LNCAP (cell line): ENCODE measurements around the gene NUFIP1.
A peak's percentile ranks its signal among the peaks of the same experiment; 100 is the strongest.

Experiments used
- CTCF ChIP-seq: fragments of 450-650 bp; IDR thresholded peaks from 2 replicates; pipeline ENCODE4 v1.5.1; 2017; ENCODE audit warnings: mild to moderate bottlenecking

Gene NUFIP1

GRCh38 chr13:44976196-44976595, 13.1 kb downstream of the NUFIP1 start:
- no peak for TF ChIP-seq CTCF

DNA sequence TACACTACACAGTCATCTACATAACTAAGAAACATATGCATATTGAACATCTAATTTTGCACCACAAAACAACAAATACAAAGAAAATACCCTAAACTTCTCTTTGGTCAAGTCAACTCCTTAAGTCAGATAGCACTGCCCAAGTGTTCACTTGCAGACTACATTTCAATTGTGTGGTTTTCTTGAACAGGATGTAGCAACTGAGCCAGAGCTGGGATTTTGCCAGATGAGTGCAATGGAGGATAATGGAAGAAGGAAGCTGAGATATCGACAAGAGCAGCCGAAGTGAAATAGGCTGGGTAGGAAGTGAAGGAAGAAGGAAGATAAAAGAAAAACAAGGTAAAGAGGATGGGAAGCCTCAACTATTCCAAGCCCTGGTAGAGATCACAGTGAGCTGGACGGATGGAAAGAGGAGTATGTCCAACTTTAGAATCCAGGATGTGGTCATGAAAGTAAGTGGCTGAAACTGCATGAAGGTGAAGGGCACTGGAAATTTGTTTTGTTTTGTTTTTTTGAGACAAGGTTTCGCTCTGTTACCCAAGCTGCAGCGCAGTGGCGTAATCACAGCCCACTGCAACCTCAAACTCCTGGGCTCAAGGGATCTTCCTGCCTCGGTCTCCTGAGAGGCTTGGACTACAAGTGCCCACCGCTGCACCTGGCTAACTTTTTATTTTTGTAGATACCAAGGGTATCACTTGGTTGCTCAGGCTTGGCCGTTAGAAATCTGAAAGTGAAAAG, 15.0 kb downstream of the NUFIP1 start:
- TF ChIP-seq CTCF: no peak

- peak; percentile 56 for TF ChIP-seq CTCF
These were observed 16.2 kb downstream of the NUFIP1 start for GRCh38 chr13:44972956-44973581.

- no peak for TF ChIP-seq CTCF
These were observed 17.3 kb downstream of the NUFIP1 start for GRCh38 chr13:44971656-44972595.

DNA sequence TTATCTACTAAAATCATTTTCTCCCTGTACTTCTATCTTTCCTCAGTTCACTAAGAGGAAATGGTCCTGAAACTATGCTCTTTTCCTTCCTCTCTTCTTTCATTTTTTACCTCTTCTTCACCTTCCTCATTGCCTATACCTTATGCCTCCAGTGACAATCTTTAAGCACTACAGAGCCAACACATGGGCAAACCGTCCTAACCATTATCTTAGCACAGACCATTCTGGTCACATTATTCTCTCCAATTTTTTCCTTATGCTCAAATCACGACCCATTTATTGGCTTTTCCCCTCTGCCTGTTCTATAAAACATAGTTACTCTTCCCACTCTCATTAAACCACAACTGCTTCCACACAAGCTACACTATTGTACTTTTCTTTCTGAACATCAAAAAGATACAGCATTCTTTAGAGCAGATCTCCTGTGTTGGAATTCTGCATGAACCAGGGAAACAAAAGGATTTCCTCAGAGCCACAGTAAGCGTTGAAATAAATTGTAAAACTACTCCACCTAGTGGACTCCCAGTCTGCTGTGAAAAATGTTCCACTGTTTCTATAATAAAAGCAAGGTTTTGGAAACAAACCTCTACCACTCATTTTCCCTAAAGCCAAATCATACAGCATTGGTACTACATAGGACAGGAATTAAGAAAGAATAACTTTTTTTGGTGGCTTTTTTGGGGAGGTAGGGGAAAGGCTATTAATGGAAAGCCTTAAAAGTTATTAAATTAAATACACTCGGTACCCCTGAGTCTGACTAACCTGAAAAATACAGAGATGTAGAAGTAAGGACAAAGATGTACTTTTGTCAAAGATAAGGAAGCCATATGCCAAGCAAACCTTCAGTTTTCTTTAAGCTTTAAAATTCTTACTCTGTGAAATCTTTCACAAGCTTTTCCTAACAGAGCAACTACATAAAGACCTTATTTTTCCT, 19.5 kb downstream of the NUFIP1 start:
- peak; percentile 82 for TF ChIP-seq CTCF

- no peak for TF ChIP-seq CTCF
These were observed 20.8 kb downstream of the NUFIP1 start for GRCh38 chr13:44968434-44968815.
